Psoas muscle (tissue), 8 donors: Measurements from ENCODE around the gene IQCE. TPM values are rescaled to one million over a fixed set of nuclear protein-coding genes. Genes with fewer than 3 reads are reported as not detected.

Source experiments
- ATAC-seq, 4 donors: fragments of 200-7000 bp; cut with Tn5 transposase; one replicate each; pipeline ENCODE4 v1.9.1; 2020; ENCODE audit warnings: moderate library complexity in 3 of 4, mild to moderate bottlenecking in 2 of 4
- DNase-seq, 2 donors: peaks; one replicate each; pipeline ENCODE4 v3.0.0-alpha.2; 2020
- H3K27ac ChIP-seq: fragments of 200-600 bp; one replicate; pipeline ENCODE4 v1.8.0; 2022
- H3K27me3 ChIP-seq, 3 donors: fragments of 200-600 bp in 1 of 3; one replicate each; pipeline versions ENCODE4 v1.6.1 to v1.8.0; 2013 to 2022; ENCODE audit warnings: low read length in 2 of 3, mild to moderate bottlenecking in 2 of 3, moderate library complexity in 1 of 3; ENCODE audit not compliant: insufficient read depth in 3 of 3
- H3K36me3 ChIP-seq, 2 donors: fragments of 200-600 bp in 1 of 2; one replicate each; pipeline versions ENCODE4 v1.6.1 to v1.8.0; 2013 to 2022; ENCODE audit warnings: low read depth in 1 of 2, mild to moderate bottlenecking in 1 of 2, moderate library complexity in 1 of 2; ENCODE audit not compliant: insufficient read depth in 1 of 2
- H3K4me1 ChIP-seq: fragments of 200-600 bp; one replicate; pipeline ENCODE4 v1.8.0; 2022
- H3K4me3 ChIP-seq: fragments of 200-600 bp; one replicate; pipeline ENCODE4 v1.8.0; 2022; ENCODE audit warnings: mild to moderate bottlenecking
- H3K9me3 ChIP-seq: fragments of 200-600 bp; one replicate; pipeline ENCODE4 v1.8.0; 2022
- CTCF ChIP-seq: fragments of 200-600 bp; IDR thresholded peaks from one replicate; pipeline ENCODE4 v1.8.0; 2022; ENCODE audit warnings: antibody characterized with exemption
- WGBS, 3 donors: extraction: QIAGEN DNeasy Blood & Tissue Kit; methylation state at CpG; one replicate each; pipeline versions ENCODE4 v1.1.6 to v1.1.7; 2013; 5-methylcytosine and 5-hydroxymethylcytosine counted together
- intact Hi-C, 2 donors: fragments of 100-400 bp; cut with DNase I; formaldehyde crosslinking; loops; one replicate each; pipeline versions ENCODE4 v1.11.0 to v1.14.2; 2022
- polyA plus RNA-seq, 3 donors: library from polyadenylated mRNA; stranded (reverse); fragments of 200-250 nt; gene quantifications; one replicate each; pipeline ENCODE4 v1.2.3, GENCODE V29; 2013
- total RNA-seq, 4 donors: library from RNA; stranded (reverse); fragmentation: NEBNext Ultra II Directional in 2 of 4; extraction: Animal tissue kit (Norgen Biotek cat#: 25700) in 2 of 4; gene quantifications; one replicate each; pipeline versions ENCODE4 v1.2.1 to v1.2.4, GENCODE V29; 2021 to 2023
- donor health status: healthy with polysubstance abuse.
- donor health status: DM: no; HTN: no; CAD: no; lungs with moderate emphysema.
- donor health status: Bipolar disorder and iron deficiency.
- donor health status: healthy.
- donor health status: DM: yes; HTN: yes; CAD: no.
- donor health status: DM: no; HTN: no; CAD: no.
- donor health status: DM: no; HTN: no; CAD: no.
- donor health status: DM: yes; HTN: yes; CAD: no.

The IQCE gene
- total and polyA plus RNA-seq, 7 donors, result 2.4 to 9.6 (median 6.6) TPM

- DNase-seq, result peak; percentile 51 to 76
- 42 to 51% (median 46%) methylated on average over 26 to 27 of the region's 27 CpGs for WGBS, 3 donors
Measured at GRCh38 chr7:2510909-2511768, 47.6 kb upstream of the IQCE start.

GRCh38 chr7:2511769-2512168 is 47.0 kb upstream of the IQCE start:
- H3K27ac ChIP-seq, result no peak overlapping the region
- H3K9me3 ChIP-seq, result no peaks in the 10 kb centered on the region
- DNase-seq (no peak), ATAC-seq (no peak)
- intact Hi-C loops, result no loop called here
- H3K27me3 ChIP-seq, result peaks cover 0 to 4% (median 0%) of the 10 kb centered on the region in 3 donors
- TF ChIP-seq CTCF, result no peak
- H3K4me1 ChIP-seq, result peaks cover 20% of the 10 kb centered on the region
- no peaks in the 10 kb centered on the region for H3K36me3 ChIP-seq
- H3K4me3 ChIP-seq, result no peak overlapping the region
- WGBS, 3 donors, result 38 to 49% (median 46%) methylated on average over 13 to 18 of the region's 18 CpGs

More at GRCh38 chr7:2510909-2511768, 47.6 kb upstream of the IQCE start:
- no peak overlapping the region for H3K27ac ChIP-seq
- H3K4me1 ChIP-seq, result peaks cover 20% of the 10 kb centered on the region
- H3K9me3 ChIP-seq, result no peaks in the 10 kb centered on the region
- intact Hi-C loops, result no loop called here
- no peaks in the 10 kb centered on the region for H3K36me3 ChIP-seq
- TF ChIP-seq CTCF, result no peak
- no peak for ATAC-seq
- peaks cover 0 to 4% (median 0%) of the 10 kb centered on the region in 3 donors for H3K27me3 ChIP-seq
- no peak overlapping the region for H3K4me3 ChIP-seq

- H3K4me3 ChIP-seq, result no peak overlapping the region
- intact Hi-C loops, result no loop called here
- H3K36me3 ChIP-seq, result no peaks in the 10 kb centered on the region
- no peak for DNase-seq
- peaks cover 20% of the 10 kb centered on the region for H3K4me1 ChIP-seq
- ATAC-seq, result no peak
- no peak for TF ChIP-seq CTCF
- H3K9me3 ChIP-seq, result no peaks in the 10 kb centered on the region
- peaks cover 0 to 4% (median 0%) of the 10 kb centered on the region in 3 donors for H3K27me3 ChIP-seq
- 33 to 42% (median 40%) methylated on average over 11 to 12 of the region's 12 CpGs for WGBS, 3 donors
- no peak overlapping the region for H3K27ac ChIP-seq
Measured at GRCh38 chr7:2512179-2512661, 46.6 kb upstream of the IQCE start.

- no peaks in the 10 kb centered on the region for H3K9me3 ChIP-seq
- H3K36me3 ChIP-seq, result no peaks in the 10 kb centered on the region
- ATAC-seq (no peak), DNase-seq (no peak)
- no peak for TF ChIP-seq CTCF
- intact Hi-C loops, result no loop called here
- no peak overlapping the region for H3K27ac ChIP-seq
- no peak overlapping the region for H3K4me3 ChIP-seq
- peaks cover 0 to 4% (median 0%) of the 10 kb centered on the region in 3 donors for H3K27me3 ChIP-seq
- peaks cover 19% of the 10 kb centered on the region for H3K4me1 ChIP-seq
- 77 to 80% (median 77%) methylated on average over 3 of the region's 3 CpGs for WGBS, 3 donors
Measured at GRCh38 chr7:2512713-2513112, 46.1 kb upstream of the IQCE start.
